ENCODE results near the gene NDUFC1. TPM values are rescaled to one million over a fixed set of nuclear protein-coding genes. Genes with fewer than 3 reads are reported as not detected.

Gene NDUFC1
- total RNA-seq, 2 donors from 2014 or later, result 54.2 to 64.5 TPM

GRCh38 chr4:139317635-139318034 lies 15.4 kb upstream of the NDUFC1 start:
- H3K27ac ChIP-seq (ENCODE audit: low read depth, low read length), result no peak overlapping the region
- H3K27me3 Mint-ChIP-seq (ENCODE audit: insufficient read depth), result no peaks in the 10 kb centered on the region
- H3K27ac Mint-ChIP-seq, result no peak overlapping the region
- no peaks in the 10 kb centered on the region for H3K27me3 ChIP-seq (ENCODE audit: control insufficient read depth, insufficient read depth, low read length, poor library complexity, severe bottlenecking)
- H3K4me3 ChIP-seq (ENCODE audit: low read length), result no peak overlapping the region
- H3K9ac ChIP-seq (ENCODE audit: extremely low read depth, low read length, poor library complexity, severe bottlenecking), result no peak overlapping the region
- H3K9me3 Mint-ChIP-seq, result peaks cover 19% of the 10 kb centered on the region
- no peaks in the 10 kb centered on the region for H3K4me1 ChIP-seq (ENCODE audit: control insufficient read depth, insufficient read depth, low read length)
- no peak for DNase-seq
- peaks cover 33% of the 10 kb centered on the region for H3K4me1 Mint-ChIP-seq
- peaks cover 18% of the 10 kb centered on the region for H3K9me3 ChIP-seq (ENCODE audit: control insufficient read depth, low read length)
- H3K4me3 Mint-ChIP-seq, result no peak overlapping the region
- peaks cover 26% of the 10 kb centered on the region for H3K36me3 Mint-ChIP-seq (ENCODE audit: low read depth)
- peaks cover 7% of the 10 kb centered on the region for H3K36me3 ChIP-seq (ENCODE audit: control insufficient read depth, insufficient read depth, low read length)
- TF ChIP-seq CTCF (conservative IDR thresholded peaks at IDR 0.05), result no peak

- Histone ChIP-seq H3K4me1 (ENCODE audit: control insufficient read depth, insufficient read depth, low read length) (no peaks in the 10 kb centered on the region), H3K27ac (ENCODE audit: low read depth, low read length) (no peak overlapping the region), H3K4me3 (ENCODE audit: low read length) (no peak overlapping the region), H3K27me3 (ENCODE audit: control insufficient read depth, insufficient read depth, low read length, poor library complexity, severe bottlenecking) (no peaks in the 10 kb centered on the region), H3K9ac (ENCODE audit: extremely low read depth, low read length, poor library complexity, severe bottlenecking) (no peak overlapping the region), H3K9me3 (ENCODE audit: control insufficient read depth, low read length) (peaks cover 16% of the 10 kb centered on the region), H3K36me3 (ENCODE audit: control insufficient read depth, insufficient read depth, low read length) (peaks cover 12% of the 10 kb centered on the region)
- DNase-seq, result no peak
- WGBS, 2 experiments (ENCODE audit: insufficient coverage in 1 of 2, insufficient read length in 1 of 2), result 93 to 100% methylated on average over 2 of the region's 2 CpGs
- TF ChIP-seq CTCF (conservative IDR thresholded peaks at IDR 0.05), result no peak
- Mint-ChIP-seq H3K9me3 (peaks cover 14% of the 10 kb centered on the region), H3K36me3 (ENCODE audit: low read depth) (peaks cover 19% of the 10 kb centered on the region), H3K27me3 (ENCODE audit: insufficient read depth) (no peaks in the 10 kb centered on the region), H3K4me3 (no peak overlapping the region), H3K4me1 (peaks cover 39% of the 10 kb centered on the region), H3K27ac (peak overlapping the region; percentile 46)
Measured at GRCh38 chr4:139316733-139317132, 14.5 kb upstream of the NDUFC1 start.

- H3K4me1 ChIP-seq (ENCODE audit: control insufficient read depth, insufficient read depth, low read length), result no peaks in the 10 kb centered on the region
- DNase-seq, result peak; percentile 52
- H3K36me3 ChIP-seq (ENCODE audit: control insufficient read depth, insufficient read depth, low read length), result peaks cover 12% of the 10 kb centered on the region
- Mint-ChIP-seq H3K4me1 (peaks cover 44% of the 10 kb centered on the region), H3K27me3 (ENCODE audit: insufficient read depth) (no peaks in the 10 kb centered on the region), H3K27ac (peak overlapping the region; percentile 95), H3K4me3 (peak overlapping the region; percentile 9), H3K36me3 (ENCODE audit: low read depth) (peaks cover 10% of the 10 kb centered on the region), H3K9me3 (peaks cover 7% of the 10 kb centered on the region)
- H3K9ac ChIP-seq (ENCODE audit: extremely low read depth, low read length, poor library complexity, severe bottlenecking), result peak overlapping the region; percentile 8
- WGBS, 2 experiments (ENCODE audit: insufficient coverage in 1 of 2, insufficient read length in 1 of 2), result 91 to 92% methylated on average over 12 to 13 of the region's 13 CpGs
- H3K4me3 ChIP-seq (ENCODE audit: low read length), result no peak overlapping the region
- TF ChIP-seq CTCF (conservative IDR thresholded peaks at IDR 0.05), result no peak
- H3K9me3 ChIP-seq (ENCODE audit: control insufficient read depth, low read length), result peaks cover 2% of the 10 kb centered on the region
- H3K27me3 ChIP-seq (ENCODE audit: control insufficient read depth, insufficient read depth, low read length, poor library complexity, severe bottlenecking), result no peaks in the 10 kb centered on the region
- H3K27ac ChIP-seq (ENCODE audit: low read depth, low read length), result no peak overlapping the region
Measured at GRCh38 chr4:139315221-139315675, 13.0 kb upstream of the NDUFC1 start.
